Natural killer cell (primary cell): ENCODE results near the gene RPIA. TPM values are rescaled to one million over a fixed set of nuclear protein-coding genes. Genes with fewer than 3 reads are reported as not detected.
"Not testable (repeated sequence)": the region's sequence is repeated elsewhere in the genome, so short reads cannot be mapped to it uniquely, and the experiment has no call there.

Experiments
- ATAC-seq, 3 donors: fragments of 150-1000 bp in 2 of 3; fragments of 200-7000 bp in 1 of 3; cut with Tn5 transposase; 1 replicate in 1 of 3; 2 replicates in 2 of 3; pipeline ENCODE4 v1.10.0; 2021; ENCODE audit warnings: mild to moderate bottlenecking in 2 of 3, moderate library complexity in 2 of 3
- DNase-seq, 2 donors: peaks; one replicate each; pipeline versions ENCODE4 v3.0.0 to v3.0.0-alpha.2; 2013 to 2021; ENCODE audit warnings: mixed read lengths in 1 of 2
- H3K27ac ChIP-seq: one replicate; pipeline ENCODE4 v1.5.1; 2013; ENCODE audit warnings: mild to moderate bottlenecking, low read length
- H3K27me3 ChIP-seq: one replicate; pipeline ENCODE4 v1.6.1; 2013; ENCODE audit warnings: low read length; ENCODE audit not compliant: control insufficient read depth, insufficient read depth
- H3K36me3 ChIP-seq: one replicate; pipeline ENCODE4 v1.6.1; 2013; ENCODE audit warnings: low read length; ENCODE audit not compliant: control insufficient read depth, insufficient read depth
- H3K4me1 ChIP-seq: one replicate; pipeline ENCODE4 v1.6.1; 2013; ENCODE audit warnings: low read length; ENCODE audit not compliant: control insufficient read depth, insufficient read depth
- H3K4me3 ChIP-seq: one replicate; pipeline ENCODE4 v1.5.1; 2013; ENCODE audit warnings: low read length
- H3K9me3 ChIP-seq: one replicate; pipeline ENCODE4 v1.6.1; 2013; ENCODE audit warnings: low read length; ENCODE audit not compliant: control insufficient read depth, insufficient read depth
- H3K27ac Mint-ChIP-seq, 2 donors: one replicate each; pipeline ENCODE4 v1.8.0; 2022; ENCODE audit warnings: mild to moderate bottlenecking in 2 of 2, mixed read lengths in 2 of 2, moderate library complexity in 1 of 2
- H3K27me3 Mint-ChIP-seq, 2 donors: one replicate each; pipeline ENCODE4 v1.8.0; 2022; ENCODE audit warnings: low read depth in 2 of 2, mixed read lengths in 2 of 2
- H3K36me3 Mint-ChIP-seq: one replicate; pipeline ENCODE4 v1.8.0; 2022; ENCODE audit warnings: mixed read lengths
- H3K4me1 Mint-ChIP-seq, 2 donors: one replicate each; pipeline ENCODE4 v1.8.0; 2022; ENCODE audit warnings: mixed read lengths in 2 of 2
- H3K4me3 Mint-ChIP-seq: one replicate; pipeline ENCODE4 v1.8.0; 2022; ENCODE audit warnings: mild to moderate bottlenecking, moderate library complexity, mixed read lengths
- H3K9me3 Mint-ChIP-seq, 2 donors: one replicate each; pipeline ENCODE4 v1.8.0; 2022; ENCODE audit warnings: mixed read lengths in 2 of 2
- CTCF ChIP-seq: fragments of 200-600 bp; IDR thresholded peaks from one replicate; pipeline ENCODE4 v1.8.0; 2022; ENCODE audit warnings: antibody characterized with exemption
- WGBS: methylation state at CpG from one replicate; pipeline ENCODE4 v1.1.7; 2013; ENCODE audit warnings: missing lambda C conversion rate; ENCODE audit not compliant: insufficient coverage; 5-methylcytosine and 5-hydroxymethylcytosine counted together
- intact Hi-C: fragments of 100-400 bp; cut with micrococcal nuclease; formaldehyde crosslinking; loops from one replicate; pipeline ENCODE4 v1.14.2; 2022
- total RNA-seq, 4 donors: library from RNA; stranded (reverse); fragments of 120-200 nt in 1 of 4; gene quantifications; one replicate each; pipeline versions ENCODE4 v1.2.3 to v1.2.4, GENCODE V29; 2013 to 2022

RPIA gene
- total RNA-seq, 3 donors from 2014 or later (not counting 1 experiment from before 2014, with no cell fraction given): 21.4 to 24.1 (median 22.4) TPM

GRCh38 chr2:88764141-88764849 is 72.8 kb downstream of the RPIA start:
- no peak for DNase-seq
- Histone ChIP-seq H3K4me1 (peaks cover 3% of the 10 kb centered on the region), H3K9me3 (peaks cover 3% of the 10 kb centered on the region), H3K27ac (no peak overlapping the region), H3K4me3 (no peak overlapping the region), H3K36me3 (no peaks in the 10 kb centered on the region), H3K27me3 (peaks cover 5% of the 10 kb centered on the region)
- Mint-ChIP-seq H3K4me1 (peaks cover 0 to 8% of the 10 kb centered on the region in 2 donors), H3K4me3 (no peak overlapping the region), H3K27me3 (peaks cover 12 to 17% of the 10 kb centered on the region in 2 donors), H3K36me3 (no peaks in the 10 kb centered on the region), H3K27ac (no peak overlapping the region), H3K9me3 (peaks cover 0 to 2% of the 10 kb centered on the region in 2 donors)
- TF ChIP-seq CTCF: no peak
- ATAC-seq: no peak
- 84% methylated on average over 19 of the region's 19 CpGs for WGBS
- intact Hi-C loops: no loop called here

- TF ChIP-seq CTCF: no peak
- no peaks in the 10 kb centered on the region for H3K36me3 ChIP-seq
- no peak overlapping the region for H3K4me3 Mint-ChIP-seq
- no peaks in the 10 kb centered on the region for H3K36me3 Mint-ChIP-seq
- H3K27ac Mint-ChIP-seq: no peak overlapping the region
- 26% methylated on average over 22 of the region's 22 CpGs for WGBS
- DNase-seq: no peak
- peaks cover 5% of the 10 kb centered on the region for H3K27me3 ChIP-seq
- intact Hi-C loops: no loop called here
- H3K4me1 Mint-ChIP-seq: peaks cover 0 to 8% of the 10 kb centered on the region in 2 donors
- H3K27ac ChIP-seq: no peak overlapping the region
- H3K4me3 ChIP-seq: no peak overlapping the region
- H3K4me1 ChIP-seq: peaks cover 3% of the 10 kb centered on the region
- H3K27me3 Mint-ChIP-seq: peaks cover 12 to 18% of the 10 kb centered on the region in 2 donors
- peaks cover 0 to 2% of the 10 kb centered on the region in 2 donors for H3K9me3 Mint-ChIP-seq
- no peak for ATAC-seq
- H3K9me3 ChIP-seq: no peaks in the 10 kb centered on the region
Observed at GRCh38 chr2:88764850-88765153, 73.3 kb downstream of the RPIA start.

GRCh38 chr2:88765154-88765888 is 73.8 kb downstream of the RPIA start:
- peaks cover 5% of the 10 kb centered on the region for H3K27me3 ChIP-seq
- H3K27ac ChIP-seq: no peak overlapping the region
- DNase-seq (peak in 1 of 2 donors; percentile 52), ATAC-seq (no peak)
- Mint-ChIP-seq H3K27ac (no peak overlapping the region), H3K4me1 (peaks cover 0 to 8% of the 10 kb centered on the region in 2 donors), H3K36me3 (no peaks in the 10 kb centered on the region), H3K9me3 (no peaks in the 10 kb centered on the region), H3K27me3 (peaks cover 17 to 18% of the 10 kb centered on the region in 2 donors), H3K4me3 (no peak overlapping the region)
- H3K4me1 ChIP-seq: peaks cover 3% of the 10 kb centered on the region
- H3K4me3 ChIP-seq: no peak overlapping the region
- H3K9me3 ChIP-seq: no peaks in the 10 kb centered on the region
- intact Hi-C loops: no loop called here
- 2% methylated on average over 75 of the region's 75 CpGs for WGBS
- no peak for TF ChIP-seq CTCF
- no peaks in the 10 kb centered on the region for H3K36me3 ChIP-seq

- DNase-seq, H3K9me3 ChIP-seq, intact Hi-C loops, H3K4me3 ChIP-seq, H3K27ac ChIP-seq, H3K4me1 ChIP-seq, H3K27me3 ChIP-seq, H3K4me3 Mint-ChIP-seq, ATAC-seq, H3K9me3 Mint-ChIP-seq, H3K36me3 Mint-ChIP-seq, H3K4me1 Mint-ChIP-seq, H3K36me3 ChIP-seq, H3K27ac Mint-ChIP-seq: not testable (repeated sequence)
- WGBS: 48% methylated on average over 24 of the region's 24 CpGs
- peaks cover 17 to 18% of the 10 kb centered on the region in 2 donors for H3K27me3 Mint-ChIP-seq
Observed at GRCh38 chr2:88765889-88766481, 74.5 kb downstream of the RPIA start.
